ENCODE data around the gene DAB2IP.

DAB2IP gene

GRCh38 chr9:121809356-121810050, 158.1 kb downstream of the DAB2IP start:
- no peak for DNase-seq

GRCh38 chr9:121810489-121810888, 159.1 kb downstream of the DAB2IP start:
- no peak for DNase-seq

GRCh38 chr9:121811140-121811539, 159.7 kb downstream of the DAB2IP start:
- no peak for DNase-seq

GRCh38 chr9:121811751-121812150, 160.3 kb downstream of the DAB2IP start:
- DNase-seq = no peak

- no peak for DNase-seq
Observed at GRCh38 chr9:121812159-121812735, 160.8 kb downstream of the DAB2IP start.

GRCh38 chr9:121813519-121814210, 162.2 kb downstream of the DAB2IP start:
- no peak for DNase-seq

- no peak for DNase-seq
Observed at GRCh38 chr9:121814594-121814993, 163.2 kb downstream of the DAB2IP start.

- DNase-seq = no peak
Observed at GRCh38 chr9:121815084-121815483, 163.7 kb downstream of the DAB2IP start.

GRCh38 chr9:121815546-121816448, 164.4 kb downstream of the DAB2IP start:
- DNase-seq = no peak

GRCh38 chr9:121816449-121816817, 165.0 kb downstream of the DAB2IP start:
- no peak for DNase-seq

GRCh38 chr9:121816845-121817450, 165.5 kb downstream of the DAB2IP start:
- DNase-seq = no peak

GRCh38 chr9:121817476-121817875, 166.0 kb downstream of the DAB2IP start:
- no peak for DNase-seq

- no peak for DNase-seq
Observed at GRCh38 chr9:121818016-121818661, 166.7 kb downstream of the DAB2IP start.

- no peak for DNase-seq
Observed at GRCh38 chr9:121818841-121819427, 167.5 kb downstream of the DAB2IP start.

- no peak for DNase-seq
Observed at GRCh38 chr9:121819428-121820231, 168.2 kb downstream of the DAB2IP start.

GRCh38 chr9:121820286-121821005, 169.0 kb downstream of the DAB2IP start:
- no peak for DNase-seq

- DNase-seq = no peak
Observed at GRCh38 chr9:121821326-121821725, 169.9 kb downstream of the DAB2IP start.

GRCh38 chr9:121822093-121823085, 171.0 kb downstream of the DAB2IP start:
- no peak for DNase-seq

Measured in 8988T (cell line).